ENCODE measurements around the gene SLC1A3. TPM values are rescaled to one million over a fixed set of nuclear protein-coding genes. Genes with fewer than 3 reads are reported as not detected.

Gene SLC1A3
- total RNA-seq, 1 donor from 2014 or later = not detected

DNA sequence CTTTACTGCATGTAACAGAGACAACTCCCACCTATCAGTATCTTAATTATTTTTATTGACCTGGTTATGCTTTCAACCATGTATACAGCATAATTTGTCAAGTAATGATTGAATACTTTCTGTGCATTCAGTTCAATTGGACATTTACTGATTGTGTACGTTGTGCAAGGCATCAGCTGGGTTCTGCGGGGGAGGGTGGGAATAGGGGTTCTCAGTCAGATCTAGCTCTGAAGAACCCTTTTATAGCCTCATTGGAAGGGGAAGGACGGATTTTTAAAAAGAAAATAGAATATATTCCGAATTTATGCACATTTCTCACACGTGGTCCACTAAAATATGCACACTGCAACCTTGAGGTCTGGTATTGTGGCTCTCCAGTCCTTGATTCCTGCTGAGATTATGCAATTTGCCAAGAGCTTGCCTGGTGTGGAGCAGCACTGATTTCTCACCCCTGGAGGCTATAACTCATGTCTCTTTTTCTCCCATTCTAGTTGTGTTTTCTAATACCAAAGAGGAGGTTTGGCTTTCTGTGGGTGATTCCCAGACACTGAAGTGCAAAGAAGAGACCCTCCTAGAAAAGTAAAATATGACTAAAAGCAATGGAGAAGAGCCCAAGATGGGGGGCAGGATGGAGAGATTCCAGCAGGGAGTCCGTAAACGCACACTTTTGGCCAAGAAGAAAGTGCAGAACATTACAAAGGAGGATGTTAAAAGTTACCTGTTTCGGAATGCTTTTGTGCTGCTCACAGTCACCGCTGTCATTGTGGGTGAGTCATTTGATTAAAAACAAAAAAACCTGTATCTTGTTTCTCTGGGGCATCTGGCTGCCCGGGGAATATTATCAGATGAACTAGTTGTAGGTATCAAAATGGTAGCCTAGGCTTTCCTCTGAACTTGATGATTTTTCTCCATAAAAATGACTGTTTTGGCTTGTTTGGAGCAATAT, 1.7 kb downstream of the SLC1A3 start:
- no peak for DNase-seq
- intact Hi-C loops (cut with micrococcal nuclease) = loop anchor here (5.0 kb wide), 1 partner anchor 84 kb away; no protein-coding TSS in a partner anchor
- Mint-ChIP-seq H3K27me3 (peaks cover 62% of the 10 kb centered on the region), H3K4me3 (no peak overlapping the region), H3K4me1 (peaks cover 16% of the 10 kb centered on the region), H3K27ac (no peak overlapping the region), H3K36me3 (ENCODE audit: low read depth) (no peaks in the 10 kb centered on the region), H3K9me3 (no peaks in the 10 kb centered on the region)

DNA sequence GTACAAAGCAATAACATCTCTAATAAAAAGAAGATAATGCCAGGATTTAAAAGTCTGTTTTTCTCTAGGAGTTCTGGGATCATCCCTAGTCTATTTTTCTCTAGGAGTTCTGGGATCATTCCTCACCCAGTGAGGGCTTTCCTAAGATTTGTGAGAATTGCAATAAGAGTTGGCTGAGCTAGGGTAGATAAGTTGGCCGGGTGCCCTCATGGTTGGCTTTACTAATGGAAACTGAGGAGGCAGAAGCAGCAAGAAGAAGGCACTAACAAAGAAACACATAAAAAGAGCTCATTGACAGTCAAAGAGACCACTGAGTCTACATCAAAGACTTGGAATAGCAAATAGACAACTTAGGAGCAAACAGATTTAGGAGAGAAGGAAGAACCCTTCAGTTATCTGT, 4.2 kb downstream of the SLC1A3 start:
- no peak overlapping the region for H3K4me3 Mint-ChIP-seq
- H3K9me3 Mint-ChIP-seq = no peaks in the 10 kb centered on the region
- intact Hi-C loops (cut with micrococcal nuclease) = no loop called here
- H3K4me1 Mint-ChIP-seq = peaks cover 16% of the 10 kb centered on the region
- DNase-seq = no peak
- H3K27ac Mint-ChIP-seq = no peak overlapping the region
- H3K36me3 Mint-ChIP-seq (ENCODE audit: low read depth) = no peaks in the 10 kb centered on the region
- H3K27me3 Mint-ChIP-seq = peaks cover 48% of the 10 kb centered on the region

GRCh38 chr5:36611520-36612274, 5.3 kb downstream of the SLC1A3 start:
- Mint-ChIP-seq H3K4me1 (peaks cover 6% of the 10 kb centered on the region), H3K27me3 (peaks cover 37% of the 10 kb centered on the region), H3K4me3 (no peak overlapping the region), H3K27ac (no peak overlapping the region), H3K36me3 (ENCODE audit: low read depth) (no peaks in the 10 kb centered on the region), H3K9me3 (no peaks in the 10 kb centered on the region)
- DNase-seq = no peak
- intact Hi-C loops (cut with micrococcal nuclease) = no loop called here

- DNase-seq = no peak
- Mint-ChIP-seq H3K27me3 (peaks cover 24% of the 10 kb centered on the region), H3K27ac (no peak overlapping the region), H3K4me1 (no peaks in the 10 kb centered on the region), H3K36me3 (ENCODE audit: low read depth) (no peaks in the 10 kb centered on the region), H3K4me3 (no peak overlapping the region), H3K9me3 (no peaks in the 10 kb centered on the region)
- intact Hi-C loops (cut with micrococcal nuclease) = no loop called here
Measured at GRCh38 chr5:36613241-36613640, 6.8 kb downstream of the SLC1A3 start.

DNA sequence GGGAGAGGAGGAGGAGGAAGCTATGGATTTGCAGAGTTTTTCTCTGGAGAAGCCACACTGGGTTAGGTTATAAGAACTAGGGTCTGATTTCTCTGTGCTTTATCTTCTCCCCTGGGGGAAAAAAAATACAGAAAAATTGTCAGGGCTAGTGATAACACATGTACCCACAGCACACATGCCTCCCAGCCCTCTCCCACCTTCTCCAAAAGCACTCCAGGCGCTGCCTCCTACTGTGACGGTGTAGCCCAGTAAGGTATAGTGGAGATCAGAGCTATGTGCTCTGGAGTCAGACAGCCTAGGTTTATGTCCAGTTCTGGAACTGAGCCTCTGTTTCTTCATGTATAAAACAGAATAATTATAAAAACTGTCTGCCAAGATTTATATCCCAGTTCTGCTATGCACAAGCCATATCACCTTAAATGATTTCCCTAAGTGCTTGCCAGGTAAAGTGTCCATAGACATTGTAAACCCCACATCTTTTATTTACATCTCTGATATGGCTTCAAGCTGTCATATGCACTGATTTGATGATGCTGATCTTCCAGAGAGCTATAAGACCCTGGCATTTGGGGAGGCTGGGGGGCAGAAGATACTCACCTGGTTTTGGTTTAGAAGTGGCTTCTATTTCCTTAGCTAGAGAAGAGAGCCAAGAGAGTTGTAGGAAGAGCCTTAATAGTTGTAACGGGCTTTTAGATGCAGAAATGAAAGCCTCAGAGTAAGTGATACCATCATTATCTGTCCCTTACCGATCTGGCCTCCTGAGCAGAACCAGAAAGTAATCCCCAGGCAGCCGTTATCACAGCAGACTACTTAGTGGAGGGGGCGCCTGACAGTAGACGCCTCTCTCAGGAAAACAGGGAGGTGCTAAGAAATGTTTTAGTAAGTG, 7.6 kb downstream of the SLC1A3 start:
- no peak overlapping the region for H3K27ac Mint-ChIP-seq
- no peaks in the 10 kb centered on the region for H3K9me3 Mint-ChIP-seq
- H3K27me3 Mint-ChIP-seq = peaks cover 18% of the 10 kb centered on the region
- no peak for DNase-seq
- intact Hi-C loops (cut with micrococcal nuclease) = no loop called here
- H3K4me3 Mint-ChIP-seq = no peak overlapping the region
- no peaks in the 10 kb centered on the region for H3K4me1 Mint-ChIP-seq
- H3K36me3 Mint-ChIP-seq (ENCODE audit: low read depth) = no peaks in the 10 kb centered on the region

DNA sequence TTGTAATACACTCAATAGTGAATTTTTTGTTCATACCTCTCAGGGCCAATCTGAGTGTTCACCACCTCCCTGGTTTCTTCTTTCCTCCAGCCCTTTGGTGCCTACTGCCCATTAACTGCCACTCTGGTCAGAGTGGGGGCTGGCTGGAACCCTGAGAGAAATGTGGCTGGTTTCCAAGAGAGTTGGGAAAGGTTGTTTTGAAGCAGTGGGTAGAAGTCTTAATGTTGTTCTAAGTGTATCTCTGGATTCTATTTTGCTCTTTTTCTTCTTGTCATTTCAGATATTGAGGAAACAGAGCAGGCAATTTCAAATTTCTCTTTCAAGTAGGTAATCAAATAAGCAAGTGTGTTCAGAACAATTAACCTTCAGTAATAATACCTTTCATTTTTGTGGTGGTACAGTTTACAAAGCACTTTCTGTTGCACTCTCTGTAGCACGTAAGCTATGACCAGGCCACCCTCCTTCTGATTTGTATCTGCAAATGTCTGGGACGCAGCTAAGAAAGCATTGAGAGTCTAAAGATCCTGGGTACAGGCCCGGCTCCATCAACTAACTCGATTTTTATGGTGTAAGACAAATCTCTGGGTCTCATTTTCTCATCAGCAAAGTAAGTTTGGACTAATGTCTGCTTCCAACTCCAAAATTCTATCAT, 8.4 kb downstream of the SLC1A3 start:
- DNase-seq = no peak
- Mint-ChIP-seq H3K4me3 (no peak overlapping the region), H3K36me3 (ENCODE audit: low read depth) (no peaks in the 10 kb centered on the region), H3K9me3 (no peaks in the 10 kb centered on the region), H3K27me3 (peaks cover 18% of the 10 kb centered on the region), H3K27ac (no peak overlapping the region), H3K4me1 (no peaks in the 10 kb centered on the region)
- intact Hi-C loops (cut with micrococcal nuclease) = no loop called here

- H3K4me3 Mint-ChIP-seq = no peak overlapping the region
- H3K27ac Mint-ChIP-seq = no peak overlapping the region
- no peaks in the 10 kb centered on the region for H3K9me3 Mint-ChIP-seq
- peaks cover 9% of the 10 kb centered on the region for H3K27me3 Mint-ChIP-seq
- no peaks in the 10 kb centered on the region for H3K4me1 Mint-ChIP-seq
- H3K36me3 Mint-ChIP-seq (ENCODE audit: low read depth) = no peaks in the 10 kb centered on the region
- DNase-seq = no peak
- intact Hi-C loops (cut with micrococcal nuclease) = no loop called here
Measured at GRCh38 chr5:36619012-36619635, 12.7 kb downstream of the SLC1A3 start.

GRCh38 chr5:36621985-36622384, 15.6 kb downstream of the SLC1A3 start:
- no peak overlapping the region for H3K4me3 Mint-ChIP-seq
- peaks cover 8% of the 10 kb centered on the region for H3K27me3 Mint-ChIP-seq
- no peaks in the 10 kb centered on the region for H3K9me3 Mint-ChIP-seq
- no peaks in the 10 kb centered on the region for H3K36me3 Mint-ChIP-seq (ENCODE audit: low read depth)
- intact Hi-C loops (cut with micrococcal nuclease) = no loop called here
- no peak overlapping the region for H3K27ac Mint-ChIP-seq
- no peak for DNase-seq
- H3K4me1 Mint-ChIP-seq = no peaks in the 10 kb centered on the region

GRCh38 chr5:36623832-36624231, 17.4 kb downstream of the SLC1A3 start:
- H3K27ac Mint-ChIP-seq = no peak overlapping the region
- H3K36me3 Mint-ChIP-seq (ENCODE audit: low read depth) = no peaks in the 10 kb centered on the region
- no peak for DNase-seq
- H3K27me3 Mint-ChIP-seq = peaks cover 12% of the 10 kb centered on the region
- no peaks in the 10 kb centered on the region for H3K4me1 Mint-ChIP-seq
- intact Hi-C loops (cut with micrococcal nuclease) = no loop called here
- H3K4me3 Mint-ChIP-seq = no peak overlapping the region
- no peaks in the 10 kb centered on the region for H3K9me3 Mint-ChIP-seq

GRCh38 chr5:36624277-36624676, 17.9 kb downstream of the SLC1A3 start:
- no peaks in the 10 kb centered on the region for H3K36me3 Mint-ChIP-seq (ENCODE audit: low read depth)
- H3K4me1 Mint-ChIP-seq = no peaks in the 10 kb centered on the region
- H3K27me3 Mint-ChIP-seq = peaks cover 12% of the 10 kb centered on the region
- intact Hi-C loops (cut with micrococcal nuclease) = no loop called here
- H3K27ac Mint-ChIP-seq = no peak overlapping the region
- no peaks in the 10 kb centered on the region for H3K9me3 Mint-ChIP-seq
- DNase-seq = no peak
- H3K4me3 Mint-ChIP-seq = no peak overlapping the region

- Mint-ChIP-seq H3K4me1 (no peaks in the 10 kb centered on the region), H3K36me3 (ENCODE audit: low read depth) (no peaks in the 10 kb centered on the region), H3K4me3 (no peak overlapping the region), H3K9me3 (no peaks in the 10 kb centered on the region), H3K27me3 (peaks cover 11% of the 10 kb centered on the region), H3K27ac (no peak overlapping the region)
- DNase-seq = no peak
- intact Hi-C loops (cut with micrococcal nuclease) = no loop called here
Measured at GRCh38 chr5:36628695-36629094, 22.3 kb downstream of the SLC1A3 start.

DNA sequence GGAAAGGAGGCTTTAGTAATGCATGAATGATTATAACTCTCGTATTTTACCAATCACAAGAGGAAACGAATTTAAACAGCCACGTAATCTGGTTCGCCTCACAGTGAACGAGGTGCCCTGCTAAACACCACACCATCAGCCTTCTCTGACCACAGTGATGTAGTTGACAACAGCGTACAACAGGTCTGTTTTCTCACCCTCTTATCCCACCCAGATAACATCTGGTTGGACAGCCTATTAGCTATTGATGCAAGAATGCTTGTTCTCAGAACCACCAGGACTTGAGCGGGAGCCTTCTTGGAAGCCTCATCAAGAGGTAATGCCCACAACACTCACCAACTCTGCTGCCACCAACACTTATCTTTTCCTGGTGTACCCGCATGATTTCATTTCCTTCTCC, 23.3 kb downstream of the SLC1A3 start:
- Mint-ChIP-seq H3K4me3 (no peak overlapping the region), H3K4me1 (no peaks in the 10 kb centered on the region), H3K9me3 (no peaks in the 10 kb centered on the region), H3K27me3 (peaks cover 8% of the 10 kb centered on the region), H3K36me3 (ENCODE audit: low read depth) (no peaks in the 10 kb centered on the region), H3K27ac (no peak overlapping the region)
- intact Hi-C loops (cut with micrococcal nuclease) = no loop called here
- DNase-seq = no peak

All from activated CD4-positive, alpha-beta T cell treated with anti-CD3 and anti-CD28 coated beads, Interleukin-2, amount 10 ng/mL, durations not matched to agents 24 days and 14 days (primary cell).